Endothelial cell of umbilical vein (primary cell): ENCODE data around the gene ZNF407. TPM values are rescaled to one million over a fixed set of nuclear protein-coding genes. Genes with fewer than 3 reads are reported as not detected.

Experiments
- BruUV-seq: library from RNA; stranded (reverse); fragments of 400-500 nt; replicated peaks from 2 replicates; lab custom pipeline; 2021; lab: Mats Ljungman, UMichigan
- CTCF ChIA-PET: fragments of 300-600, 350-600 bp; sonication (Branson Sonifier 250); formaldehyde crosslinking; loops from one replicate; lab custom pipeline; 2021; ENCODE audit warnings: antibody characterized with exemption, inconsistent platforms; lab: Charles Lee
- POLR2A ChIA-PET: fragments of 300-600, 350-600 bp; sonication (Branson Sonifier 250); formaldehyde crosslinking; loops from one replicate; lab custom pipeline; 2021; ENCODE audit warnings: antibody characterized with exemption, inconsistent platforms; lab: Charles Lee
- DNase-seq: peaks from one replicate; pipeline ENCODE4 v3.0.0-alpha.2; 2011; ENCODE audit warnings: low read depth, low spot score
- FAIRE-seq: peaks from 2 replicates; lab custom pipeline; 2011; peaks lifted over from hg19 to GRCh38; lab: Jason Lieb, UNC
- H2AFZ ChIP-seq: 2 replicates; pipeline ENCODE4 v1.6.0; 2012; ENCODE audit warnings: low read depth, low read length, control low read depth, inconsistent platforms
- H3K27ac ChIP-seq: 2 replicates; pipeline ENCODE4 v1.5.1; 2011; ENCODE audit warnings: low read depth, mild to moderate bottlenecking, control low read depth, low read length, moderate library complexity; ENCODE audit not compliant: insufficient read depth
- H3K27me3 ChIP-seq, 2 experiments: 2 replicates each; pipeline versions ENCODE4 v1.6.0 to v1.6.1; 2011; ENCODE audit warnings: low read length in 2 of 2, mixed read lengths in 1 of 2; ENCODE audit not compliant: control insufficient read depth in 2 of 2, insufficient read depth in 2 of 2
- H3K36me3 ChIP-seq, 2 experiments: 2 replicates in 1 of 2; 3 replicates in 1 of 2; pipeline ENCODE4 v1.5.1; 2011; ENCODE audit warnings: low read length in 2 of 2, mild to moderate bottlenecking in 1 of 2, moderate library complexity in 1 of 2; ENCODE audit not compliant: control insufficient read depth in 2 of 2, insufficient read depth in 2 of 2; ENCODE audit errors: extremely low read depth in 1 of 2
- H3K4me1 ChIP-seq: 3 replicates; pipeline ENCODE4 v1.5.1; 2011; ENCODE audit warnings: mild to moderate bottlenecking, low read length; ENCODE audit not compliant: control insufficient read depth, insufficient read depth; ENCODE audit errors: extremely low read depth
- H3K4me2 ChIP-seq: 2 replicates; pipeline ENCODE4 v1.6.1; 2011; ENCODE audit warnings: low read length, control low read depth, mixed read lengths; ENCODE audit not compliant: insufficient read depth
- H3K4me3 ChIP-seq, 3 experiments: fragments of 200-600 bp in 1 of 3; sonication (generic), shearing (Covaris generic) in 1 of 3; replicated peaks in 1 of 3; 2 replicates each; pipeline ENCODE4 v1.5.1; 2011 to 2016; ENCODE audit warnings: control low read depth in 3 of 3, low read length in 3 of 3, mild to moderate bottlenecking in 2 of 3, inconsistent platforms in 1 of 3, low read depth in 1 of 3, moderate library complexity in 1 of 3; ENCODE audit not compliant: insufficient read depth in 1 of 3
- H3K79me2 ChIP-seq: 2 replicates; pipeline ENCODE4 v1.6.0; 2012; ENCODE audit warnings: low read length, inconsistent platforms; ENCODE audit not compliant: control insufficient read depth, insufficient read depth
- H3K9ac ChIP-seq: replicated peaks from 2 replicates; pipeline ENCODE3; 2011; ENCODE audit warnings: low read length, control low read depth; ENCODE audit not compliant: insufficient read depth; ENCODE audit errors: extremely low read depth
- H3K9me1 ChIP-seq: replicated peaks from 3 replicates; pipeline ENCODE4 v1.6.0; 2011; ENCODE audit warnings: mild to moderate bottlenecking, low read length; ENCODE audit not compliant: control insufficient read depth, insufficient read depth; ENCODE audit errors: extremely low read depth
- H3K9me3 ChIP-seq: replicated peaks from 2 replicates; pipeline ENCODE4 v1.5.1; 2012; ENCODE audit warnings: low read length, inconsistent platforms; ENCODE audit not compliant: control insufficient read depth, insufficient read depth
- H4K20me1 ChIP-seq: replicated peaks from 2 replicates; pipeline ENCODE3; 2011; ENCODE audit warnings: mild to moderate bottlenecking, low read length; ENCODE audit not compliant: control insufficient read depth, insufficient read depth; ENCODE audit errors: extremely low read depth
- EZH2 ChIP-seq: IDR thresholded peaks from 2 replicates; pipeline ENCODE4 v1.6.1; 2012; ENCODE audit warnings: borderline replicate concordance, low read depth, mild to moderate bottlenecking, moderate library complexity, low read length, inconsistent platforms; ENCODE audit not compliant: severe bottlenecking
- FOS ChIP-seq: IDR thresholded peaks from 2 replicates; pipeline ENCODE4 v1.6.1; 2011; ENCODE audit warnings: mild to moderate bottlenecking, low read length, moderate library complexity, borderline replicate concordance; ENCODE audit not compliant: insufficient read depth
- GATA2 ChIP-seq: IDR thresholded peaks from 2 replicates; pipeline ENCODE4 v1.7.0; 2011; ENCODE audit warnings: low read depth, mild to moderate bottlenecking, moderate library complexity, mixed read lengths, low read length; ENCODE audit not compliant: insufficient read length, insufficient read depth
- JUN ChIP-seq: IDR thresholded peaks from 2 replicates; pipeline ENCODE4 v1.6.1; 2011; ENCODE audit warnings: borderline replicate concordance, low read depth; ENCODE audit not compliant: insufficient read length, insufficient read depth
- MYC ChIP-seq: IDR thresholded peaks from one replicate; pipeline ENCODE4 v1.6.1; 2011; ENCODE audit warnings: mild to moderate bottlenecking, low read depth, low read length
- POLR2A ChIP-seq: IDR thresholded peaks from 2 replicates; pipeline ENCODE4 v1.6.1; 2012; ENCODE audit warnings: low read depth, mild to moderate bottlenecking, control low read depth, low read length
- POLR2AphosphoS5 ChIP-seq: IDR thresholded peaks from 2 replicates; pipeline ENCODE4 v1.6.1; 2012; ENCODE audit warnings: low read depth, mild to moderate bottlenecking, control low read depth, low read length, moderate library complexity; ENCODE audit not compliant: insufficient read depth
- dilution Hi-C: fragments of 300-500 bp; cut with MboI; formaldehyde crosslinking; loops from one replicate; pipeline ENCODE4 v1.15.0; 2019; ENCODE audit warnings: low sequenced_read_pairs; ENCODE audit not compliant: extremely low pct_ligation_motif_present
- intact Hi-C: fragments of 100-400 bp; cut with micrococcal nuclease; formaldehyde crosslinking; loops from one replicate; pipeline ENCODE4 v1.10.0; 2022
- polyA plus RNA-seq, 4 experiments: library from polyadenylated mRNA; depleted of rRNA in 3 of 4; stranded (reverse) in 3 of 4; unstranded in 1 of 4; fragments of >200 nt; gene quantifications; 2 replicates each; pipeline versions ENCODE4 v1.2.1 to v1.2.3, GENCODE V29; 2011 to 2012; ENCODE audit warnings: missing spikeins in 1 of 4
- total RNA-seq: library from RNA; stranded (reverse); gene quantifications from 2 replicates; pipeline ENCODE4 v1.2.3, GENCODE V29; 2021
- TF ChIP-seq, protein P1 (sequence below): IDR thresholded peaks from 2 replicates; pipeline ENCODE4 v1.6.1; 2011; ENCODE audit not compliant: insufficient read depth, insufficient read length
- TF ChIP-seq, protein P2 (sequence below), 2 donors: IDR thresholded peaks; 1 replicate in 1 of 2; 2 replicates in 1 of 2; pipeline ENCODE4 v1.5.1; 2011; ENCODE audit warnings: low read length in 2 of 2, mild to moderate bottlenecking in 2 of 2, moderate library complexity in 2 of 2, control low read depth in 1 of 2, inconsistent platforms in 1 of 2, low read depth in 1 of 2; ENCODE audit not compliant: insufficient read depth in 1 of 2; ENCODE audit errors: extremely low read depth in 1 of 2

The ZNF407 gene
- total and polyA plus RNA-seq, 2 donors (not counting 3 experiments of a cell fraction or from before 2014, with no cell fraction given): 3.8 to 20.1 TPM

DNA sequence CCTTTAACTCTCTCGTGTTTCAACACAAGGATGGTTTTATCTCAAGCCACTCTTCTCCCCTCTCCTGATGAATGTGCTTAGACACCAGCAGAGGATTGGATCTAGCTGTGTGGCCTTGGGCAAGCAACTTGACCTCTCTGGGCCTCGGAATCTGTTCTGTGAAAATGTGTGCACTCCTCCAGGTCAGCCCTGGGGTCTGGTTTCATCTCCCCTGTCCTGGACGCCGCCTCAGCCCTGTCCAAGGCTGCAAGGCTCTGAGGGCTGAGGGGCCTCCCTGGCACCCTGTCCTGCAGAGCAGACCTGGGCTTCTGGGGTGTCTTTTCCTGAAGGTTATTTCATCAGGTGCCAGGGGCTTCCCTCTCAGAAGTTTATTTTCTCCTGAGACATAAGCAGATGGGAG lies 34.9 kb upstream of the ZNF407 start:
- no peaks in the 10 kb centered on the region for H3K9me3 ChIP-seq
- H3K4me2 ChIP-seq: no peak overlapping the region
- H3K36me3 ChIP-seq: no peaks in the 10 kb centered on the region
- H3K4me3 ChIP-seq: no peak overlapping the region
- no peak overlapping the region for H3K9ac ChIP-seq
- ChIA-PET CTCF (interaction anchor here (2.6 kb wide), 1 partner anchor 11 kb away, joined by 9 read pairs; no protein-coding TSS in a partner anchor), POLR2A (no interaction called here)
- TF ChIP-seq GATA2 (no peak), MYC (no peak), JUN (no peak), FOS (no peak), POLR2A (no peak), EZH2 (no peak), POLR2AphosphoS5 (no peak)
- TF ChIP-seq, protein P1, sequence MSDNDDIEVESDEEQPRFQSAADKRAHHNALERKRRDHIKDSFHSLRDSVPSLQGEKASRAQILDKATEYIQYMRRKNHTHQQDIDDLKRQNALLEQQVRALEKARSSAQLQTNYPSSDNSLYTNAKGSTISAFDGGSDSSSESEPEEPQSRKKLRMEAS: no peak
- TF ChIP-seq, protein P2, sequence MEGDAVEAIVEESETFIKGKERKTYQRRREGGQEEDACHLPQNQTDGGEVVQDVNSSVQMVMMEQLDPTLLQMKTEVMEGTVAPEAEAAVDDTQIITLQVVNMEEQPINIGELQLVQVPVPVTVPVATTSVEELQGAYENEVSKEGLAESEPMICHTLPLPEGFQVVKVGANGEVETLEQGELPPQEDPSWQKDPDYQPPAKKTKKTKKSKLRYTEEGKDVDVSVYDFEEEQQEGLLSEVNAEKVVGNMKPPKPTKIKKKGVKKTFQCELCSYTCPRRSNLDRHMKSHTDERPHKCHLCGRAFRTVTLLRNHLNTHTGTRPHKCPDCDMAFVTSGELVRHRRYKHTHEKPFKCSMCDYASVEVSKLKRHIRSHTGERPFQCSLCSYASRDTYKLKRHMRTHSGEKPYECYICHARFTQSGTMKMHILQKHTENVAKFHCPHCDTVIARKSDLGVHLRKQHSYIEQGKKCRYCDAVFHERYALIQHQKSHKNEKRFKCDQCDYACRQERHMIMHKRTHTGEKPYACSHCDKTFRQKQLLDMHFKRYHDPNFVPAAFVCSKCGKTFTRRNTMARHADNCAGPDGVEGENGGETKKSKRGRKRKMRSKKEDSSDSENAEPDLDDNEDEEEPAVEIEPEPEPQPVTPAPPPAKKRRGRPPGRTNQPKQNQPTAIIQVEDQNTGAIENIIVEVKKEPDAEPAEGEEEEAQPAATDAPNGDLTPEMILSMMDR (IDR thresholded peaks at IDR 0.05; ENCODE audit: extremely low read depth in 1 of 2, insufficient read depth in 1 of 2, low read depth in 1 of 2, low read length in 2 of 2): no peak
- H3K27ac ChIP-seq: no peak overlapping the region
- no peaks in the 10 kb centered on the region for H3K27me3 ChIP-seq
- H4K20me1 ChIP-seq: no peaks in the 10 kb centered on the region
- H3K79me2 ChIP-seq: no peaks in the 10 kb centered on the region
- no peak for DNase-seq
- FAIRE-seq: no peak
- no peaks in the 10 kb centered on the region for H3K4me1 ChIP-seq
- intact Hi-C loops (no loop called here), dilution Hi-C loops (no loop called here)
- H2AFZ ChIP-seq: no peak overlapping the region
- no TSS peak for BruUV-seq
- no peaks in the 10 kb centered on the region for H3K9me1 ChIP-seq
